GM12873 (cell line): ENCODE data around the gene CAPG.

Experiments
- CTCF ChIP-seq: IDR thresholded peaks from 2 replicates; pipeline ENCODE4 v1.5.1; 2012; ENCODE audit warnings: low read depth, mild to moderate bottlenecking, moderate library complexity, low read length, control low read depth; ENCODE audit not compliant: insufficient read depth; ENCODE audit errors: missing control alignments

CAPG gene, protein sequence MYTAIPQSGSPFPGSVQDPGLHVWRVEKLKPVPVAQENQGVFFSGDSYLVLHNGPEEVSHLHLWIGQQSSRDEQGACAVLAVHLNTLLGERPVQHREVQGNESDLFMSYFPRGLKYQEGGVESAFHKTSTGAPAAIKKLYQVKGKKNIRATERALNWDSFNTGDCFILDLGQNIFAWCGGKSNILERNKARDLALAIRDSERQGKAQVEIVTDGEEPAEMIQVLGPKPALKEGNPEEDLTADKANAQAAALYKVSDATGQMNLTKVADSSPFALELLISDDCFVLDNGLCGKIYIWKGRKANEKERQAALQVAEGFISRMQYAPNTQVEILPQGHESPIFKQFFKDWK

DNA sequence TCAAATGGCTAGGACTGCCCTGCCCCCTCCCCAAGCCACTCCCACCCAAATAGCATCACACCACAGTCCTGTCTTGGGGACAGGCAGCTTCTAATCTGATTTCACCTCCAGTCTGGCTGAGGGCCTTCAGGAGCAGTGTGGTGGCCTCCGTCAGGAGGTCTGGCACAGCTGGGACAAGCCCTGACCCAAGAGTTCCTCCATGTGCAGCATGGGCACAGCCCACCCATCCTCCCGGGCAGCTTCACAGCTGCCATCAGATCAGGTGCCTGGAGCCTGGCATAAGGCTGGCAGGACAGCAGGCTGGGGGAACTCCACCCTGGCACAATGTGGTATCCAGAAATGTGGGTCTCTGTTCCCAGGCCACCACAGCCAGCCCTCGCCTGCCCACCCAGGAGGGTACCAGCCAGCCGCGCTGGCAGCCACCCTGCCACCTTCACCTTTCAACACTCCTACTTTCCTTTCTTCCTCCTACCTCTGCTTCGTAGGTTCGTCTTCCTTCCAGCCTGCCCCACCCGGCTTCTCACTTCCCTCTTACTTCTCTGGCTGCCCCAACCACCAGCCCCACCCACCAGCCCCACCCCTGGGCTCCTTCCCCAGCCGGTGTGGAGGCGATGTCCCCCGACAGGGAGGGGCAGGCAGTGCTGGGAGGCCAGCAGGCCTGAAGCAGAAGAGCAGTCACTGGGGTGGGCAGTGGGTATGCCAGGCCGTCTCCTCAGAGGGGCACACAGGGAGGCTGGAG lies at the start of gene CAPG:
CAPG (minus strand) TSS at position 522 of the 739 bp plus-strand sequence. CDS start 8,221 bp downstream, outside the sequence.
- TF ChIP-seq CTCF = no peak

GRCh38 chr2:85459771-85460170 lies 49.6 kb upstream of the CAPG start:
- no peak for TF ChIP-seq CTCF

DNA sequence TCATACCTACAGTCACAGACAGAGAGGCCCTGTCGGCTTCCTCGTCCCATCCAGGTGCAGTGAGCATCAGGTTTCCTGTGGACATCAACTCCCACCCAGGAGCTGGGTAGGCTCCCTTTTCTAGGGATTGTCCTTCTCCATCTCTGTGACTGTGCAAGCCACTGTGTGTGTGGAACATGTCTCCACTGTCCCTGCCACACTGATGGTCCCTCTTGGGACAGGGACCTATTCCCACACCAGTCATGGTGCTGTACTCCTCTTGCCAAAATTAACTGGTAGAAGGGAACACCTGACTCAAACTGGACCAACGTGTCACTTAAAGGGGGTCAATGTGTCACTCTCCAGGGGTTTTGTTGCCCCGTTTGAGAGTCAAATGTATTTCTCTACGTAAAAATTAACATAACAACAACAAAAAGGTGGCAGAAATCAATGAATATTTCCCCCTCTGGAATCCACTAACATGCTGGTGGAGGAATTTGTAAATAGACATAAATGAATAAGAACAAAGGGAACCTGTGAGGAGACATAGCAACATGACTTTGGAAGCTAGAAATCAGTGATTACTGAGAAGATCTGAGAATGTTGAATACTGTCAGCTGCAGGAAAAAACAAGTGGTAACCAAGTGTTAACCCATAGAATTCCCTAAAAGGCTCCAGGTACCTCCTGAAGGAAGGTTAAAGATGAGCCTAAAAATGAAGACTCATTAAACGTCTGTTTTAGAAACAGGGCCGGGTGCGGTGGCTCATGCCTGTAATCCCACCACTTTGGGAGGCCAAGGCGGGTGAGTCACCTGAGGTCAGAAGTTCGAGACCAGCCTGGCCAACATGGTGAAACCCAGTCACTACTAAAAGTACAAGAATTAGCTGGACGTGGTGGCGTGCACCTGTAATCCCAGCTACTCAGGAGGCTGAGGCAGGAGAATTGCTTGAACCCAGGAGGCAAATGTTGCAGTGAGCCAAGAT lies 48.7 kb upstream of the CAPG start:
- TF ChIP-seq CTCF = no peak

GRCh38 chr2:85457877-85458316 lies 47.7 kb upstream of the CAPG start:
- TF ChIP-seq CTCF = no peak

DNA sequence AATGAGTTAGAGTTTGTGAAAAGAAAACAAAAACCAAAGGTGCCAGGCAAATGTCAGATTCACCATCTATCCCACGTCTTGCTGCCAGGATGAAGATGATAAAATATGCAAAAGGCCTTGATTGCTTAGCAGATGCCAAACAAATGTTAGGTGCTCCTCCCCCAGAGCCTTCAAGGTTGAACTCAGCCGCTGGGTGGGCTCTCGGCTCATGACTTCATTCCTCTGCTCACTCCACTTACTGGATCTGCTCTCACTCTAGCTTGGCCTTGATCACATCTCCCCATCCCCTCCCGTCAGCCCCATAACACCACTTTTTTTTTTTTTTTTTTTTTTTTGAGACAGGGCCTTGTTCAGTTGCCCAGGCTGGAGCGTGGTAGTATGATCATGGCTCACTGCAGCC lies 46.9 kb upstream of the CAPG start:
- no peak for TF ChIP-seq CTCF

- no peak for TF ChIP-seq CTCF
Observed at GRCh38 chr2:85455552-85456090, 45.5 kb upstream of the CAPG start.
